ENCODE results near the gene PNKD. TPM values are rescaled to one million over a fixed set of nuclear protein-coding genes. Genes with fewer than 3 reads are reported as not detected.

The PNKD gene
- total and polyA plus RNA-seq, 8 donors = 17.2 to 89.1 (median 23.0) TPM

DNA sequence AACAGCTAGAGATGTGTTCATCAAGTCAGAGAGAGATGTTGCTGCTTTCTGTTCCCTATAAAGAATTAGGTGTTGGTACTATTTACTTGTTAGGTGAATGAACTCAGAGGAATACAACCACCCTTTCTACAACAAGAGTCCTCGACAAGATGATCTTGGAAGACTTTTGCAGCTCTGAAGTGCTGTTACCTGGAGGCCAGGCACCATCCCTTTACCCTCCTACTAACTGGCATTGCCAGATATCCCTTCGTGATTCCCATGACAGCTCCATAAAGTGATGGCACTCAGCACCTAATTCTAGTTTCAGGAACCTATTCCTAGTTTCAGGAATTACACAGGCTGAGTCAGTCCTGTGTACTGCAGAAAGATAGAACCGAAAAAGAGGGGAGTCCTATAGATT lies 43.4 kb upstream of the PNKD start:
- H3K4me3 ChIP-seq = no peak overlapping the region
- DNase-seq = no peak
- peaks cover 0 to 5% (median 3%) of the 10 kb centered on the region in 3 donors for H3K36me3 ChIP-seq
- no peaks in the 10 kb centered on the region for H3K27me3 ChIP-seq
- no peaks in the 10 kb centered on the region for H3K9me3 ChIP-seq
- 84 to 89% methylated on average over 3 of the region's 3 CpGs for WGBS, 2 donors
- no peak overlapping the region for H3K27ac ChIP-seq
- no peak for FAIRE-seq
- H3K4me1 ChIP-seq = peaks cover 10 to 48% (median 16%) of the 10 kb centered on the region in 3 donors
- TF ChIP-seq, protein P1, sequence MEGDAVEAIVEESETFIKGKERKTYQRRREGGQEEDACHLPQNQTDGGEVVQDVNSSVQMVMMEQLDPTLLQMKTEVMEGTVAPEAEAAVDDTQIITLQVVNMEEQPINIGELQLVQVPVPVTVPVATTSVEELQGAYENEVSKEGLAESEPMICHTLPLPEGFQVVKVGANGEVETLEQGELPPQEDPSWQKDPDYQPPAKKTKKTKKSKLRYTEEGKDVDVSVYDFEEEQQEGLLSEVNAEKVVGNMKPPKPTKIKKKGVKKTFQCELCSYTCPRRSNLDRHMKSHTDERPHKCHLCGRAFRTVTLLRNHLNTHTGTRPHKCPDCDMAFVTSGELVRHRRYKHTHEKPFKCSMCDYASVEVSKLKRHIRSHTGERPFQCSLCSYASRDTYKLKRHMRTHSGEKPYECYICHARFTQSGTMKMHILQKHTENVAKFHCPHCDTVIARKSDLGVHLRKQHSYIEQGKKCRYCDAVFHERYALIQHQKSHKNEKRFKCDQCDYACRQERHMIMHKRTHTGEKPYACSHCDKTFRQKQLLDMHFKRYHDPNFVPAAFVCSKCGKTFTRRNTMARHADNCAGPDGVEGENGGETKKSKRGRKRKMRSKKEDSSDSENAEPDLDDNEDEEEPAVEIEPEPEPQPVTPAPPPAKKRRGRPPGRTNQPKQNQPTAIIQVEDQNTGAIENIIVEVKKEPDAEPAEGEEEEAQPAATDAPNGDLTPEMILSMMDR (IDR thresholded peaks at IDR 0.05) = no peak
- intact Hi-C loops (cut with DNase I) = no loop called here
- no peak for ATAC-seq

DNA sequence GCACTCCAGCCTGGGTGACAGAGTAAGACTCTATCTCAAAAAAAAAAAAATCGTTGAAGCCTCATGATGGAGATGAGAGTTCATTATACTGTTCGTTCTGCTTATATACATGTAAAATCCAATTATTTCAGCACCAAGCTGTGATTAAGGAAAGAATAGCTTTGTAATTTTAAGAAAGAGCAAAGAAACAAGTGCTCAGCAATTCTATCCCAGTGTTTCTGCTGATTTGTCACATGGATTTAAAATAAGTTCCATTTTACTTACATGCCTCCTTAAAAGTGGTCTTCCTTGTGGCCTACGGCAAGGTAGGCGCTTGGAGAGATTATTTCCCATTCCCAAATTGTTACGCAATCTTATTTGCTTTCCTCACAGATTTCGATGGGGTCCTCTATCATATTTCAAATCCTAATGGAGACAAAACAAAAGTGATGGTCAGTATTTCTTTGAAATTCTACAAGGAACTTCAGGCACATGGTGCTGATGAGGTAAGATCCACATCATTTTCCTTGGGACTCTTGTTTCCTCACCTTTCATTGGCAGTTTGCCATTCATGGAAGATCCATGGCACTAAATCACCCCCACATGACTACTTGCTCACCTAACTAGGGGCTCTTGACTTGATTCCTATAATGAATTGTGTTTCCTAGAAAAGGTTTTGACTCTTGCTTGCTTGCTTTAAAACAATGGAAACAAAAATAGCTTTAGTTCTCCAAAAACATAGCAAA lies 41.8 kb upstream of the PNKD start:
- intact Hi-C loops (cut with DNase I) = no loop called here
- Histone ChIP-seq H3K4me3 (no peak overlapping the region), H3K27ac (peak overlapping the region in 2 of 4 donors; percentile 42 to 48), H3K36me3 (peaks cover 0 to 5% (median 3%) of the 10 kb centered on the region in 3 donors), H3K9me3 (no peaks in the 10 kb centered on the region), H3K27me3 (no peaks in the 10 kb centered on the region), H3K4me1 (peaks cover 10 to 41% (median 19%) of the 10 kb centered on the region in 3 donors)
- FAIRE-seq = no peak
- DNase-seq = no peak
- TF ChIP-seq, protein P1 (IDR thresholded peaks at IDR 0.05) = no peak
- WGBS, 2 donors = 63 to 64% methylated on average over 6 of the region's 6 CpGs
- no peak for ATAC-seq

DNA sequence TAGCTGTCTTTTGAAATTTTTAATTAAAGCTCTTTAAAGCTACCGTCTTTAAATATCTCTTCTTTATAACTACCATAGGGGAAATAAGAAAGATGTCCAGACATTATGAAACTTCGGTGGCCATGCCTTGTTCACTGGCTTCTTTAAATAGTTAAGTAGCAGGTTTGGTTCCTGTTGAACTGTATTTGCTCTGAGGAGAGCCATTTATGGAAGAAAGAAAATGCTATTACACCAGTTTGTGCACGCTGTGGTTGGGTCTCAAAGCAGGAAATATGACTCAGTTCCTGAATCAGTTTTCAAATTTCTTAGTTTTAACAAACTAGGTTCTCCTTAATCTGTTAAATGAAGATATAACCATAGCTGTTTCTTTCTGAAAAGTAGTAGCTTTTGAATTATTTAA lies 41.1 kb upstream of the PNKD start:
- DNase-seq = no peak
- WGBS, 2 donors = 29 to 34% methylated on average over 3 of the region's 3 CpGs
- TF ChIP-seq, protein P1 (IDR thresholded peaks at IDR 0.05) = no peak
- H3K36me3 ChIP-seq = peaks cover 0 to 5% (median 3%) of the 10 kb centered on the region in 3 donors
- no peak overlapping the region for H3K4me3 ChIP-seq
- FAIRE-seq = peak; percentile 29
- H3K4me1 ChIP-seq = peaks cover 10 to 46% (median 22%) of the 10 kb centered on the region in 3 donors
- H3K27me3 ChIP-seq = no peaks in the 10 kb centered on the region
- H3K9me3 ChIP-seq = no peaks in the 10 kb centered on the region
- peak overlapping the region in 2 of 4 donors; percentile 42 to 48 for H3K27ac ChIP-seq
- ATAC-seq = peak; percentile 31 to 79 (median 45)
- intact Hi-C loops (cut with DNase I) = no loop called here

DNA sequence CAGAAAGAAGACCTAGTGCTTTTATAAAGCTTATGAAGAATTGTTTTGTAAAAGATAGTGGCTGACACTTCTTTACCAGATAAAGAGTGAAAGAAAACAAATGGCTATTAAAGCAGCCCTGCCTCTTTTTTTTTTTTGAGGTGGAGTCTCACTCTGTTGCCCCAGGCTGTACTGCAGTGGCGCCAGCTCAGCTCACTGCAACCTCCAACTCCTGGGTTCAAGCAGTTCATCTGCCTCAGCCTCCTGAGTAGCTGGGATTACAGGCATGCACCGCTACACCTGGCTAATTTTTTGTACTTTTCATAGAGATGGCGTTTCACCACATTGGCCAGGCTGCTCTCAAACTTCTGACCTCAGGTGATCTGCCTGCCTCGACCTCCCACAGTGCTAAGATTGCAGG lies 40.5 kb upstream of the PNKD start:
- Histone ChIP-seq H3K36me3 (peaks cover 0 to 5% (median 3%) of the 10 kb centered on the region in 3 donors), H3K4me3 (no peak overlapping the region), H3K9me3 (no peaks in the 10 kb centered on the region), H3K27me3 (no peaks in the 10 kb centered on the region), H3K27ac (peak overlapping the region in 2 of 4 donors; percentile 42 to 48), H3K4me1 (peaks cover 10 to 52% (median 24%) of the 10 kb centered on the region in 3 donors)
- no peak for DNase-seq
- 65 to 87% methylated on average over 4 of the region's 4 CpGs for WGBS, 2 donors
- TF ChIP-seq, protein P1 (IDR thresholded peaks at IDR 0.05) = no peak
- intact Hi-C loops (cut with DNase I) = no loop called here
- ATAC-seq = no peak
- FAIRE-seq = no peak

DNA sequence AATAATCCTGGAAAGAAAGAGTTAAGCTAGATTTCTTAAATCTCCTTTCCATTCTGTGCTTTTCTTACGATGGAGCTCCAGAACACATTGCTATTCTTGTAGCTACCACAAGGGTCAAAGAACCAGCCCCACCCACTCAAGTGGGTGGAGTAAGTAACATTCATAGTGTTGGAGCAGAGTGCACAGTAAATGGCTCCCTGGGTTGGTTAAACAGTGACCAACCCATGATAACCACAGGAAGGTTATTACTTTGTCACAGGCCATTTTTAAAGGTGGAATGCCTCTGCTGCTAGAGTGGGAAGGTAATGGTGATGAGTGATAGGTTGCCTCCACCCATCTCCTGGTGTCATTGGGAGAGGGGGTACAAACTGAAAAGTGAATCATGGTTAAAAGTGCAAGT lies 39.4 kb upstream of the PNKD start:
- TF ChIP-seq, protein P1 (IDR thresholded peaks at IDR 0.05) = peak in 3 of 4 donors; percentile 7 to 27 (median 15)
- intact Hi-C loops (cut with DNase I) = no loop called here
- Histone ChIP-seq H3K4me3 (no peak overlapping the region), H3K4me1 (peaks cover 10 to 57% (median 24%) of the 10 kb centered on the region in 3 donors), H3K27me3 (no peaks in the 10 kb centered on the region), H3K36me3 (peaks cover 0 to 5% (median 4%) of the 10 kb centered on the region in 3 donors), H3K9me3 (no peaks in the 10 kb centered on the region), H3K27ac (peak overlapping the region in 3 of 4 donors; percentile 11 to 50 (median 44))
- ATAC-seq (peak; percentile 80 to 94 (median 88)), FAIRE-seq (no peak), DNase-seq (peak in 2 of 6 donors; percentile 25 to 49)
- 3 to 4% methylated on average over 1 of the region's 1 CpG for WGBS, 2 donors
